AG09309 (cell line): Measurements from ENCODE around the gene SOCS4.
"Not testable (repeated sequence)": the region's sequence is repeated elsewhere in the genome, so short reads cannot be mapped to it uniquely, and the experiment has no call there.

Experiments
- DNase-seq: peaks from one replicate; pipeline ENCODE4 v3.0.0-alpha.2; 2010; ENCODE audit warnings: low read depth
- H3K4me3 ChIP-seq: 2 replicates; pipeline ENCODE4 v1.5.1; 2011; ENCODE audit warnings: mild to moderate bottlenecking, low read depth, low read length, moderate library complexity; ENCODE audit not compliant: control insufficient read depth
- TF ChIP-seq, protein P1 (sequence below): IDR thresholded peaks from 2 replicates; pipeline ENCODE4 v1.5.1; 2011; ENCODE audit warnings: mild to moderate bottlenecking, low read depth, low read length, inconsistent platforms; ENCODE audit not compliant: insufficient read depth, control insufficient read depth; ENCODE audit errors: missing control alignments

The SOCS4 gene

DNA sequence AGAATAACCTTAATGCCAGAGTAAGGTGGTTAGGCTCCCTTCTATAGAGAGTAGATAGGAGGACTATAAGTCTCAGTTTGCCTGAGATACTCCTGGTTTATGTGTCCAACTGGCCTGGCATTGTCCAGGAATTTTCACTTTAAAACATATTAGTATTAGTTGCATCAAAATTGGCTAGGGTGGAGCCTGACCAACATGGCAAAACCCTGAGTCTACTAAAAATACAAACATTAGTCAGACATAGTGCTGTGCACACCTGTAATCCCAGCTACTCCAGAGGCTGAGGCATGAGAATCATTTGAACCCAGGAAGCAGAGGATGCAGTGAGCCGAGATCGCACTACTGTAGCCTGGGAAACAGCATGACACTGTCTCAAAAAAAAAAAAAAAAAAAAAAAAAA is 12.0 kb upstream of the SOCS4 start:
- no peak for DNase-seq

DNA sequence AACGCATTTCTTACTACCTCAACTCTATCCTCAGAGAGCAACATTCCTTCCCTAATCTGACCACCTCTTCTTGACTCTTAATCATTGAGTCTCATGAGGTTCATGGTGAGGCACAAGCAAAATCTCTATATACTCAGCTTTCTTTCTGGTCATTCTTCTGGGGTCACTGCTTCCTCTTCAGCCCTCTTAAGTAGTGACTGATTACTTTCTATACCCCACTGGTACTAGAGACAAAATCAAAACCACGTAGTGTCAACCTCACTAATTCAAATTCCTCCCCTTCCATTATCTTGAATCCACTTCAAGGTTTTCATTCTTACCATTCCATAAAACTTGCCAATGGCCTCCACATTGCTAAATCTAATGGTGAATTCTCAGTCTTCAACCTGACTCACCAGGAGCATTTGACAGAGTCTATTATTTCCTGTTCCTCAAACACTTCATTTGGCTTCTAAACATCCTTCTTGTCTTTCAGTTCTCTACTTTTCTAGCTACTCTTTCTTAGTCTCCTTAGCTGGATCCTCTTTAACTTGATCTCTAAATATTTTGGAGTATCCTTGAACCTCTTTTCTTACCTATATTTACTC is 7.0 kb upstream of the SOCS4 start:
- TF ChIP-seq, protein P1, sequence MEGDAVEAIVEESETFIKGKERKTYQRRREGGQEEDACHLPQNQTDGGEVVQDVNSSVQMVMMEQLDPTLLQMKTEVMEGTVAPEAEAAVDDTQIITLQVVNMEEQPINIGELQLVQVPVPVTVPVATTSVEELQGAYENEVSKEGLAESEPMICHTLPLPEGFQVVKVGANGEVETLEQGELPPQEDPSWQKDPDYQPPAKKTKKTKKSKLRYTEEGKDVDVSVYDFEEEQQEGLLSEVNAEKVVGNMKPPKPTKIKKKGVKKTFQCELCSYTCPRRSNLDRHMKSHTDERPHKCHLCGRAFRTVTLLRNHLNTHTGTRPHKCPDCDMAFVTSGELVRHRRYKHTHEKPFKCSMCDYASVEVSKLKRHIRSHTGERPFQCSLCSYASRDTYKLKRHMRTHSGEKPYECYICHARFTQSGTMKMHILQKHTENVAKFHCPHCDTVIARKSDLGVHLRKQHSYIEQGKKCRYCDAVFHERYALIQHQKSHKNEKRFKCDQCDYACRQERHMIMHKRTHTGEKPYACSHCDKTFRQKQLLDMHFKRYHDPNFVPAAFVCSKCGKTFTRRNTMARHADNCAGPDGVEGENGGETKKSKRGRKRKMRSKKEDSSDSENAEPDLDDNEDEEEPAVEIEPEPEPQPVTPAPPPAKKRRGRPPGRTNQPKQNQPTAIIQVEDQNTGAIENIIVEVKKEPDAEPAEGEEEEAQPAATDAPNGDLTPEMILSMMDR: no peak
- H3K4me3 ChIP-seq: no peak overlapping the region
- DNase-seq: no peak

More for the DNA sequence above, 12.0 kb upstream of the SOCS4 start:
- TF ChIP-seq, protein P1: no peak
- H3K4me3 ChIP-seq: no peak overlapping the region

DNA sequence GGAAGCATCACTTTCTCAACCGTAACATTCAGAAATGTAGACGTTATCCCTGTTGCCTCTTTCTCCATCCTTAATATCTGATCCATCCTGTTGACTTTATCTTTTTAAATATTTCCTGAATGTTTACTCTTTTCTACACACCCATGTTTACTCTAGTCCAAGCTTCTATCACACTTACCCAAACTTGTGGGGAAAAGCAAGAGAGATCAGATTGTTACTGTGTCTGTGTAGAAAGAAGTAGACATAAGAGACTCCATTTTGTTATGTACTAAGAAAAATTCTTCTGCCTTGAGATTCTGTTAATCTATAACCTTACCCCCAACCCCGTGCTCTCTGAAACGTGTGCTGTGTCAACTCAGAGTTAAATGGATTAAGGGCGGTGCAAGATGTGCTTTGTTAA is 2.7 kb upstream of the SOCS4 start:
- H3K4me3 ChIP-seq, DNase-seq: not testable (repeated sequence)

DNA sequence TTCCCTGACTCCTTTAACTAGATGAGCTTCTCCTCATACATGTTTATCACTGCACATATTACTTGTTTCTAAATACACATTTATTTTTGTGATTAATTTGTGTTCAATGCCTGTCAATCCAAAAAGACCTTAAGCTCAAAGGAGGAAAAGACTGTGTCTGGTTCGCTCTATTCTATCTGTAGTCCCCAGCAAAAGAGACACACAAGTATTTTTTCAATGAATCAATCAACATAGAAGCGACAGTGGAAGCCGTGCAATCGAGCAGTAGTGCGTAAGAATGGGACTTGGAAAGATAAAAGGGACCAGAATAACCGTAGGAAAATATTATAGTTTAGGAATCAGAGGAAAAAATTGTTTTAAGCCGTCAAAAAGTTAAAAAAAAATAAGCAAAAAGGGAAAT is 1.1 kb upstream of the SOCS4 start:
- peak overlapping the region; percentile 100 for H3K4me3 ChIP-seq
- DNase-seq: no peak
- TF ChIP-seq, protein P1: no peak

DNA sequence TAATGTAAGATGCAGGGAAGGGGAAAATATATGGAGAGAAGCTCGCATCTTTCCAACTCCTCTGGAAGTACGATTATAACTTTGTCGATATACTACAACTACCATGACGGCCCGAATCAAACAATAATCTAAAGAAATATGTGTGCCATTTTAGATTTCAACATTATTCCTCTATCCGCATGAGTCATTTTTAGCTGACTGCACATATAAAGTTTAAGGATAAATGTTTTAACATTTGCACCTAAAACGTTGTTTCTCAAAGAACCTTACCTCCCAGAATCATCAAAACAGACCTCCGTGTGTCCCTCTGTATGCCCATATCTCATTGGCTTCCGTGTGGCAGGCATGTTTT is 619 bp upstream of the SOCS4 start:
- TF ChIP-seq, protein P1: no peak
- no peak for DNase-seq
- peak overlapping the region; percentile 100 for H3K4me3 ChIP-seq

DNA sequence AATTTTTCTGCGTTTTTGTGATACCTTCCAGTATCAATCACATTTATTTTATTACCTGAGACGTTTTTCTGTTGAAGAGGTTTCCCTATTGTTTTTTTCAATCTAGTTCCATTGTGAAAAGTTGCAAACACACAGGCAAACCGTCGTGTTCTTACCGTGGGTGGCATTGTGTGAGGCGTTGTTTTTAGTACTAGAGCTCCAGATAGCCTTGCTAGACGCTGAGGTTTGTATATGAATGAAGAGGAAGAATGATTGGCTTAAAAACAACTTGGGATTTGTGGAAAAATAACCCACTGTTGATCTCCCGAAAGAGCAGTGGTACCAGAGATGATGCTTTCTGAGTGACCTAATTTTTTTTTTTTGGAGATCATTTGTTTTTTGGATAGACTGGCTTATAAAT is 1.0 kb downstream of the SOCS4 start:
- H3K4me3 ChIP-seq: peak overlapping the region; percentile 100
- DNase-seq: no peak
- TF ChIP-seq, protein P1: no peak

DNA sequence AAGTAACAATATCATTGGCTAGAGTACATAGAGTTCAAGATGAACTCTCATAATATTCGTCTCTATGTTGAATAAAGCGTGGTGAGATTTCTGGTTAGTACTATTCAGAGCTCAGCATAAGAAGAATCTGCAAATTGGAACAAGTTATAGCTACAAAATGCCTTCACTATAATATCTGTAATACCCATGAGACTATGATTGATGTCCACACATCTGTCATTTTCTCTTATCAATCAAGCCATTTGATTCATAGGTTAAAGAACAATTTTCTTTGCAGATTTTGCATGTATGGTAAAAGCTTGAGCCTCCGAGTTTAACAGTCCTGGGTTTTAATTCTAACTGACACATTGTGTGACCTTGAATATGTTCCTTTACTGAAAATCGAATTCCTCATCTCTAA is 1.4 kb downstream of the SOCS4 start:
- TF ChIP-seq, protein P1: no peak
- DNase-seq: no peak
- H3K4me3 ChIP-seq: peak overlapping the region; percentile 100
